HG02588 (cell line): ENCODE results near the gene KRT83.

Source experiments
- ATAC-seq: cut with Tn5 transposase; IDR thresholded peaks from one replicate; pipeline ENCODE4 v1.9.1; 2021; ENCODE audit warnings: mild to moderate bottlenecking, moderate library complexity; ENCODE audit not compliant: unreplicated experiment

The KRT83 gene

DNA sequence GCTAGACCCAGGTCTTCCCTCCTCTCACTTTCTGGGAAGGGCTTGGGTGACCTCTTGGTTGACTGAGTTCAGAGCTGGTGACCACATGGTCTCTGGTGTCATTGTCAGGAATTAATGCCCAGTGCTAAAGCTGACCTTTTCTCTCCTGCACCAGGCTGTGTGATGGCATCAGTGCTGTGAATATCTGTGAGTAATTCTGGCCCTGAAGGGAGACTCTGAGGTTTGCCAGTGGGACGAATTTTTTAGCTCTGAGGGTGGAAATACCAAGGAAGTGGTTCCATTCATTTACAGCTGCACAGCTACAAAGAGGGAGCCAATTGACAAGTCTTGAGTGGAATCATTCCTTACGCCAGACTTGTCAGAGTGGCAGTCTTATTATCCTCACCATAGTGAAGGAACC lies 53.0 kb downstream of the KRT83 start:
- no peak for ATAC-seq

DNA sequence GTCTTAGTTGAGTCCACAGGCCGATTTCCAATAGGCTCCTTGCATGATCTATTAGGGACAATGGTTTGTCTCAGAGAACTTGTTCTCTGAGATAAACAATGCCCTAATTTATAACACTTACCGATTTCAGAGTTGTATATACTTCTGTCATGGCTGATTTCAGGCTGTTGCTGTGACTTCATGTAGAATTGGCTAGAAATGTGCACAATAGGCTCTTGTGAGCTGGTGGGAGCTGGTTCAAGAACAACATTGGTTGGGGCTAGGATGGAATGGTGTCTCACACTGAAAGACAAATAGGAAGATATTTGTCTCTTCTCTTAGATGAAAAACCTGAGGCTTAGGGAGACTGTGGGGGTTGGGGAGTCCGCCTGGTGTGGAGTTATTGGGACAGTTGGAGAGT lies 53.5 kb downstream of the KRT83 start:
- ATAC-seq, result no peak

DNA sequence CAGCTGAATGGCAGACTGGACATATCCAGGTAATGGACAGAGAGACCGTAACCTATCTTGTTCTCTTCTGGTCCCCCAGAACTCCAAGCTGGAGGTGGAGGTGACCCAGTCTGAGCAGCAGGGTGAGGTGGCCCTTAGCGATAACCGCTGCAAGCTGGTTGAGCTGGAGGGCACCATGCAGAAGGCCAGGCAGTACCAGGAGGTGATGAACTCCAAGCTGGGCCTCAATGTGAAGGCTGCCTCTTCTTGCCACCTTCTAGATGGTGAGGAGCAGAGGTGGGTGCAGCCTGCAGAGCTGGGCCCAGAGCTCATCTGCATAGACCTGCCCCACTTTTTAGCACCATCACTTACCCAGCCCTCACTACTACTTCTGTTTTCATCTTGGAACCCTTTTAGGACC lies 53.9 kb downstream of the KRT83 start:
- no peak for ATAC-seq

DNA sequence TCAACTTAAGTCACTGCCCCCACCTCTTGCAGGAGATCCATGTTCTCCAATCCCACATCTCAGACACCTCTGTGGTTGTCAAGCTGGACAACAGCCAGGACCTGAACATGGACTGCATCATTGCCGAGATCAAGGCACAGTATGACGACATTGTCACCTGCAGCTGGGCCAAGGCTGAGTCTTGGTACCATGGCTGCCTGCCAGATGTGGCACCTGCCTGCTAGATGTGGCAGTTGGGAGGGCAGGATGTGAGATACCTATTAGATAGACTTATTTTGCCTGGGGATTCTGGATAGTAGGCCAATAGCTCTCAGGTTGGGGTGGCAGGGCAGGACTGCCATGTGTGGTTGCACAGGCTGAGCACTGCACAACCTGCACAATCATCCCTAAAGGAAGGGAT lies 54.7 kb downstream of the KRT83 start:
- ATAC-seq, result no peak

DNA sequence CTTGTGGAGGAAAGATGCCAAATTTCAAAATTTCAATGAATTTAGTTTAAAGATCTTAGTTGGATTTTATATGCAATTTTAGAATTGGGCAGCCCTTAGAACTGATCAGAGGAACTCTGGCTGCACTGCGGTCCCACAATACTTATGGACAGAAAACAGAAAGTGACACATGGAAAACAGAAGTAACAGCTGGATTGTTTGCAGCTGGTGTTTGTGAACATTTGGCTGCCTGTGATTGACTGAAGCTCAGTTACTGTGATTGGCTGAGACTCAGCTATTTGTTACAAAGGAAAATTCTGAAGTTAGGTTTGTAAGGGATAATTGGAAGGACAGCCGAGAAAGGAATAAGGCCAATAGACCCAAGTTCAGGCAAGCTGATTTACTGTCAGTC lies 56.8 kb downstream of the KRT83 start:
- no peak for ATAC-seq
